Type B pancreatic cell (in vitro differentiated cells): ENCODE results near the gene NXPH2. TPM values are rescaled to one million over a fixed set of nuclear protein-coding genes. Genes with fewer than 3 reads are reported as not detected.
A peak's percentile ranks its signal among the peaks of the same experiment; 100 is the strongest.
"Not testable (repeated sequence)": the region's sequence is repeated elsewhere in the genome, so short reads cannot be mapped to it uniquely, and the experiment has no call there.

Experiments used
- DNase-seq: peaks from one replicate; pipeline ENCODE4 v3.0.0; 2021; ENCODE audit warnings: mixed read lengths; ENCODE audit not compliant: unreplicated experiment; ENCODE audit errors: extremely low spot score
- H3K27ac Mint-ChIP-seq: 2 replicates; pipeline ENCODE4 v1.8.0; 2021; ENCODE audit warnings: mild to moderate bottlenecking, mixed read lengths
- H3K27me3 Mint-ChIP-seq: 2 replicates; pipeline ENCODE4 v1.8.0; 2021; ENCODE audit warnings: mixed read lengths
- H3K36me3 Mint-ChIP-seq: 2 replicates; pipeline ENCODE4 v1.8.0; 2021; ENCODE audit warnings: mixed read lengths
- H3K4me1 Mint-ChIP-seq: one replicate; pipeline ENCODE4 v1.8.0; 2021; ENCODE audit warnings: mixed read lengths; ENCODE audit not compliant: unreplicated experiment
- H3K4me3 Mint-ChIP-seq: 2 replicates; pipeline ENCODE4 v1.8.0; 2021; ENCODE audit warnings: mild to moderate bottlenecking, mixed read lengths
- H3K9me3 Mint-ChIP-seq: 2 replicates; pipeline ENCODE4 v1.8.0; 2021; ENCODE audit warnings: mixed read lengths
- total RNA-seq: library from RNA; stranded (reverse); gene quantifications from 2 replicates; pipeline ENCODE4 v1.2.1, GENCODE V29; 2021; ENCODE audit warnings: low replicate concordance
- TF ChIP-seq, protein P1 (sequence below): fragments of 200-600 bp; sonication (generic); conservative IDR thresholded peaks from 2 replicates; pipeline ENCODE4 v1.5.0; 2021; ENCODE audit warnings: antibody characterized with exemption, mild to moderate bottlenecking

Gene NXPH2
- total RNA-seq, 1 donor from 2014 or later, result 5.0 TPM

DNA sequence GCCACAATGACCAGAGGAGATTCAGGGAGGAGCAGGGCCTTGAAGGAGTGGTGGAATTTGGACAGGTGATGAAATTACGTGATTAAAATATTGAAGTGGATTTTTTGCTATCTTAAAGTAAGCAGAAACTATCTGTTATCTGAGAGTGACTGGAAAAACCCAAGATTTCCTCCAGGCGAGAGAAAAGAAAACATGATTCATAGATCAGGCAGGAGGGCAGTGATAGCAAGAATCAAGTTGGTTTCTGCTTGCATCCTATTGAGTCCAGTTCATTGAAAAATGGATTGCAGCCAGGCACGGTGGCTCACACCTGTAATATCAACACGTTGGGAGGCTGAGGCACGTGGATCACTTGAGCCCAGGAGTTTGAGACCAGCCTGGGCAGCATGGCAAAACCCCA, 127.8 kb downstream of the NXPH2 start:
- no peaks in the 10 kb centered on the region for H3K9me3 Mint-ChIP-seq
- H3K27ac Mint-ChIP-seq, result no peak overlapping the region
- no peak overlapping the region for H3K4me3 Mint-ChIP-seq
- H3K27me3 Mint-ChIP-seq, result peaks cover 3% of the 10 kb centered on the region
- H3K36me3 Mint-ChIP-seq, result no peaks in the 10 kb centered on the region
- no peak for DNase-seq
- TF ChIP-seq, protein P1, sequence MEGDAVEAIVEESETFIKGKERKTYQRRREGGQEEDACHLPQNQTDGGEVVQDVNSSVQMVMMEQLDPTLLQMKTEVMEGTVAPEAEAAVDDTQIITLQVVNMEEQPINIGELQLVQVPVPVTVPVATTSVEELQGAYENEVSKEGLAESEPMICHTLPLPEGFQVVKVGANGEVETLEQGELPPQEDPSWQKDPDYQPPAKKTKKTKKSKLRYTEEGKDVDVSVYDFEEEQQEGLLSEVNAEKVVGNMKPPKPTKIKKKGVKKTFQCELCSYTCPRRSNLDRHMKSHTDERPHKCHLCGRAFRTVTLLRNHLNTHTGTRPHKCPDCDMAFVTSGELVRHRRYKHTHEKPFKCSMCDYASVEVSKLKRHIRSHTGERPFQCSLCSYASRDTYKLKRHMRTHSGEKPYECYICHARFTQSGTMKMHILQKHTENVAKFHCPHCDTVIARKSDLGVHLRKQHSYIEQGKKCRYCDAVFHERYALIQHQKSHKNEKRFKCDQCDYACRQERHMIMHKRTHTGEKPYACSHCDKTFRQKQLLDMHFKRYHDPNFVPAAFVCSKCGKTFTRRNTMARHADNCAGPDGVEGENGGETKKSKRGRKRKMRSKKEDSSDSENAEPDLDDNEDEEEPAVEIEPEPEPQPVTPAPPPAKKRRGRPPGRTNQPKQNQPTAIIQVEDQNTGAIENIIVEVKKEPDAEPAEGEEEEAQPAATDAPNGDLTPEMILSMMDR, result no peak
- H3K4me1 Mint-ChIP-seq, result no peaks in the 10 kb centered on the region

DNA sequence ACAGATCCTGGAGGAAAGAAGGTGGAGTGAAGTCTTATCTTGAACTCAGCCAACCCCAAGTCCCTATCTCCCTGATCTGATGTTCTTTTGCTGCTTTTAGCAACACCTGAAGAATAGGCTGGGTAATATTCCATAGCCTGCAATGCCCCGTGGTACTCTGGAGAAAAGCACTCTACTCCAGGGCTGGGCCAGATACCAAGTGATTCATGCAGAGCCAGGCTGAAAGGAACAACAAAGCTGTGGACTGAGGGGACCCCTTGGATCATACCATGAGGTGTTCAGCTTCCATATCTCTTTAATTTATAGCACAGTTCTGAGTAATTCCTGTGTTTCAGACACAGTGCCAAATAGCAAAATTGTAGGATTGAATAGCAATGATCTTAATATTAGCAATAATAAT, 130.6 kb downstream of the NXPH2 start:
- Mint-ChIP-seq H3K4me1 (no peaks in the 10 kb centered on the region), H3K9me3 (no peaks in the 10 kb centered on the region), H3K27me3 (peaks cover 3% of the 10 kb centered on the region), H3K27ac (no peak overlapping the region), H3K4me3 (no peak overlapping the region), H3K36me3 (no peaks in the 10 kb centered on the region)
- TF ChIP-seq, protein P1, result no peak
- DNase-seq, result no peak

- no peak for DNase-seq
- no peaks in the 10 kb centered on the region for H3K36me3 Mint-ChIP-seq
- H3K9me3 Mint-ChIP-seq, result no peaks in the 10 kb centered on the region
- H3K27me3 Mint-ChIP-seq, result peaks cover 3% of the 10 kb centered on the region
- H3K4me3 Mint-ChIP-seq, result no peak overlapping the region
- no peaks in the 10 kb centered on the region for H3K4me1 Mint-ChIP-seq
- peak overlapping the region; percentile 23 for H3K27ac Mint-ChIP-seq
- TF ChIP-seq, protein P1, result no peak
Measured at GRCh38 chr2:138648606-138649005, 131.6 kb downstream of the NXPH2 start.

DNA sequence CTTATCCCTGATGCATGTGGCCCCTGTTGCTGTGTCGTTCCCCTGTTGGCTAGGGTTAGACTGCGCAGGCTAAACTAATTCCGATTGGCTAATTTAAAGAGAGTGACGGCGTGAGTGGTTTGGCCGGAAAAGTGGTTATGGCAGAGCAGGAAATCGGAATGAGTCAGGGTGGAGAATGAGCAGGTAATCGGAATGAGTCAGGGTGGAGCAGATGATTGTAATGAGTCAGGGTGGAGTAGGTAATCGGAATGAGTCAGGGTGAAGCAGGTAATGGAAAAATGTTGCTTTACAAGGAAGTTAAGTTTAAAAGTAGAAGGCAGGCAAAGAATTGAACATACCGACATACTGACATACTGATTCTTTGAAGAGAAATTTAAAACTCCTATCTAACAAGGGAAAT, 135.4 kb downstream of the NXPH2 start:
- H3K27ac Mint-ChIP-seq, H3K36me3 Mint-ChIP-seq, H3K4me1 Mint-ChIP-seq, H3K9me3 Mint-ChIP-seq, DNase-seq, H3K27me3 Mint-ChIP-seq, H3K4me3 Mint-ChIP-seq: not testable (repeated sequence)

GRCh38 chr2:138640921-138641676, 139.1 kb downstream of the NXPH2 start:
- Mint-ChIP-seq H3K4me1 (no peaks in the 10 kb centered on the region), H3K36me3 (no peaks in the 10 kb centered on the region), H3K27me3 (no peaks in the 10 kb centered on the region), H3K4me3 (no peak overlapping the region), H3K9me3 (no peaks in the 10 kb centered on the region), H3K27ac (no peak overlapping the region)
- DNase-seq, result no peak
- TF ChIP-seq, protein P1, result no peak

- Mint-ChIP-seq H3K9me3 (no peaks in the 10 kb centered on the region), H3K27me3 (no peaks in the 10 kb centered on the region), H3K4me1 (no peaks in the 10 kb centered on the region), H3K4me3 (no peak overlapping the region), H3K36me3 (no peaks in the 10 kb centered on the region), H3K27ac (no peak overlapping the region)
- TF ChIP-seq, protein P1, result no peak
- no peak for DNase-seq
Measured at GRCh38 chr2:138637686-138638085, 142.5 kb downstream of the NXPH2 start.
